DOHH2 (cell line): ENCODE results near the gene NUCB1.

ENCODE experiments used
- H3F3A ChIP-seq: fragments of 200-600 bp; sonication (generic), shearing (Covaris generic); 2 replicates; pipeline ENCODE4 v1.6.0; 2016; ENCODE audit warnings: antibody characterized with exemption, mild to moderate bottlenecking; ENCODE audit not compliant: control insufficient read depth, insufficient read depth
- H3K27ac ChIP-seq: fragments of 200-600 bp; sonication (generic); 2 replicates; pipeline ENCODE4 v1.5.1; 2014; ENCODE audit warnings: low read depth, mild to moderate bottlenecking, low read length, moderate library complexity
- H3K27me3 ChIP-seq: fragments of 200-600 bp; sonication (generic); 2 replicates; pipeline ENCODE4 v1.6.1; 2014; ENCODE audit warnings: mild to moderate bottlenecking, low read length, mixed read lengths; ENCODE audit not compliant: control insufficient read depth
- H3K36me3 ChIP-seq: fragments of 200-600 bp; sonication (generic); 2 replicates; pipeline ENCODE4 v1.6.1; 2014; ENCODE audit warnings: mild to moderate bottlenecking, low read length, moderate library complexity, mixed read lengths; ENCODE audit not compliant: control insufficient read depth
- H3K4me1 ChIP-seq: fragments of 200-600 bp; sonication (generic); 2 replicates; pipeline ENCODE4 v1.6.1; 2014; ENCODE audit warnings: mild to moderate bottlenecking, low read length, mixed read lengths; ENCODE audit not compliant: control insufficient read depth
- H3K4me2 ChIP-seq: fragments of 200-600 bp; sonication (generic); 2 replicates; pipeline ENCODE4 v1.6.0; 2014; ENCODE audit warnings: mild to moderate bottlenecking, low read length, moderate library complexity
- H3K4me3 ChIP-seq: fragments of 200-600 bp; sonication (generic); 2 replicates; pipeline ENCODE4 v1.5.1; 2014; ENCODE audit warnings: mild to moderate bottlenecking, low read length, mixed read lengths
- H3K79me2 ChIP-seq: fragments of 200-600 bp; sonication (generic); 2 replicates; pipeline ENCODE4 v1.6.1; 2014; ENCODE audit warnings: mild to moderate bottlenecking, low read length, mixed read lengths; ENCODE audit not compliant: control insufficient read depth
- H3K9me2 ChIP-seq: fragments of 200-600 bp; sonication (generic); replicated peaks from 2 replicates; pipeline ENCODE4 v1.6.1; 2014; ENCODE audit warnings: mild to moderate bottlenecking, low read length, mixed read lengths; ENCODE audit not compliant: control insufficient read depth
- H3K9me3 ChIP-seq: fragments of 200-600 bp; sonication (generic); 2 replicates; pipeline ENCODE4 v1.6.1; 2014; ENCODE audit warnings: antibody characterized with exemption, low read length, mixed read lengths; ENCODE audit not compliant: control insufficient read depth, insufficient read depth
- H4K20me1 ChIP-seq: fragments of 200-600 bp; sonication (generic); 2 replicates; pipeline ENCODE4 v1.6.0; 2014; ENCODE audit warnings: low read depth, mild to moderate bottlenecking, antibody characterized with exemption, low read length, moderate library complexity; ENCODE audit not compliant: control insufficient read depth, insufficient read depth
- EZH2phosphoT487 ChIP-seq: fragments of 200-600 bp; sonication (generic); IDR thresholded peaks from 2 replicates; pipeline ENCODE4 v1.6.1; 2017; ENCODE audit warnings: borderline replicate concordance, mild to moderate bottlenecking, antibody characterized with exemption, low read length, moderate library complexity, mixed read lengths
- TF ChIP-seq, protein P1 (sequence below): fragments of 200-600 bp; sonication (generic); IDR thresholded peaks from one replicate; pipeline ENCODE4 v1.5.1; 2014; ENCODE audit warnings: antibody characterized with exemption, mild to moderate bottlenecking, low read depth, low read length; ENCODE audit not compliant: poor library complexity, severe bottlenecking

Gene NUCB1

DNA sequence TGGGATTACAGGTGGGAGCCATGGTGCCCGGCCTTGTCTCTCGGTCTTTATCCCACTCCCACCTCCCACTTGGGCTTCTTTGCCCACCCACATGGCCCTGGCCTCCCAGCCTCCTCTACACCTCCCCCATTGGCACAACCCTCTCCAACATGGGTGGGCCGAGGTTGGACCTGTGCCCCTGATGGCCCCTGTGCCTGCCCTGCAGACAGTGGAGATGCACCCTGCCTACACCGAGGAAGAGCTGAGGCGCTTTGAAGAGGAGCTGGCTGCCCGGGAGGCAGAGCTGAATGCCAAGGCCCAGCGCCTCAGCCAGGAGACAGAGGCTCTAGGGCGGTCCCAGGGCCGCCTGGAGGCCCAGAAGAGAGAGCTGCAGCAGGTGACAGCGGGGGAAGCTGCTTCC, 20.8 kb downstream of the NUCB1 start:
- Histone ChIP-seq H3K4me3 (no peak overlapping the region), H3K27ac (no peak overlapping the region), H3K4me1 (peaks cover 23% of the 10 kb centered on the region), H3K4me2 (no peak overlapping the region), H3K36me3 (peaks cover 23% of the 10 kb centered on the region), H3K9me3 (no peaks in the 10 kb centered on the region), H3K27me3 (no peaks in the 10 kb centered on the region), H4K20me1 (no peaks in the 10 kb centered on the region), H3K79me2 (no peaks in the 10 kb centered on the region), H3F3A (peaks cover 3% of the 10 kb centered on the region; the same call in 1 of the 2 replicates), H3K9me2 (no peaks in the 10 kb centered on the region)
- no peak for TF ChIP-seq EZH2phosphoT487
- TF ChIP-seq, protein P1, sequence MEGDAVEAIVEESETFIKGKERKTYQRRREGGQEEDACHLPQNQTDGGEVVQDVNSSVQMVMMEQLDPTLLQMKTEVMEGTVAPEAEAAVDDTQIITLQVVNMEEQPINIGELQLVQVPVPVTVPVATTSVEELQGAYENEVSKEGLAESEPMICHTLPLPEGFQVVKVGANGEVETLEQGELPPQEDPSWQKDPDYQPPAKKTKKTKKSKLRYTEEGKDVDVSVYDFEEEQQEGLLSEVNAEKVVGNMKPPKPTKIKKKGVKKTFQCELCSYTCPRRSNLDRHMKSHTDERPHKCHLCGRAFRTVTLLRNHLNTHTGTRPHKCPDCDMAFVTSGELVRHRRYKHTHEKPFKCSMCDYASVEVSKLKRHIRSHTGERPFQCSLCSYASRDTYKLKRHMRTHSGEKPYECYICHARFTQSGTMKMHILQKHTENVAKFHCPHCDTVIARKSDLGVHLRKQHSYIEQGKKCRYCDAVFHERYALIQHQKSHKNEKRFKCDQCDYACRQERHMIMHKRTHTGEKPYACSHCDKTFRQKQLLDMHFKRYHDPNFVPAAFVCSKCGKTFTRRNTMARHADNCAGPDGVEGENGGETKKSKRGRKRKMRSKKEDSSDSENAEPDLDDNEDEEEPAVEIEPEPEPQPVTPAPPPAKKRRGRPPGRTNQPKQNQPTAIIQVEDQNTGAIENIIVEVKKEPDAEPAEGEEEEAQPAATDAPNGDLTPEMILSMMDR = no peak

DNA sequence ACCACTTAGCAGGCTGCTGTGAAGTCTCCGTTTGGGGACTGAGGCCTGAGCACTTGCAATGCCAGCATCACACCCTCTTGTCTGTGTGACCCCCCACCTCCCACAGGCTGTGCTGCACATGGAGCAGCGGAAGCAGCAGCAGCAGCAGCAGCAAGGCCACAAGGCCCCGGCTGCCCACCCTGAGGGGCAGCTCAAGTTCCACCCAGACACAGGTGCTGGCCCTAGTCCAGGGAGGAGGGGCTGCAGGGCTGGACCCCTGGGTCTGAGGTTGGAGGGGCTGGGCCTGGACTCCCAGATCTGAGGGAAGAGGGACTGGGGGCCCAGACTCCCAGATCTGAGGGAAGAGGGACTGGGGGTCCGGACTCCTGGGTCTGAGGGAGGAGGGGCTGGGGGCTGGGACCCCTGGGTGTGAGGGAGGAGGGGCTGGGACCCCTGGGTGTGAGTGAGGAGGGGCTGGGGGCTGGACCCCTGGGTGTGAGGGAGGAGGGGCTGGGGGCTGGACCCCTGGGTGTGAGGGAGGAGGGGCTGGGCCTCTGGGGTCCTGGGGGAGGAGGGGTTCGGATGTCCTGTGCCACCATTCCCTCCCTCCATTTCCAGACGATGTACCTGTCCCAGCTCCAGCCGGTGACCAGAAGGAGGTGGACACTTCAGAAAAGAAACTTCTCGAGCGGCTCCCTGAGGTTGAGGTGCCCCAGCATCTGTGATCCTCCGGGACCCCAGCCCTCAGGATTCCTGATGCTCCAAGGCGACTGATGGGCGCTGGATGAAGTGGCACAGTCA, 21.8 kb downstream of the NUCB1 start:
- Histone ChIP-seq H3K4me2 (no peak overlapping the region), H4K20me1 (no peaks in the 10 kb centered on the region), H3K79me2 (no peaks in the 10 kb centered on the region), H3K27ac (no peak overlapping the region), H3F3A (peaks cover 4% of the 10 kb centered on the region; the same call in 1 of the 2 replicates), H3K9me3 (no peaks in the 10 kb centered on the region), H3K4me3 (no peak overlapping the region), H3K27me3 (no peaks in the 10 kb centered on the region), H3K4me1 (peaks cover 22% of the 10 kb centered on the region), H3K9me2 (no peaks in the 10 kb centered on the region), H3K36me3 (peaks cover 23% of the 10 kb centered on the region)
- TF ChIP-seq, protein P1 = no peak
- no peak for TF ChIP-seq EZH2phosphoT487

DNA sequence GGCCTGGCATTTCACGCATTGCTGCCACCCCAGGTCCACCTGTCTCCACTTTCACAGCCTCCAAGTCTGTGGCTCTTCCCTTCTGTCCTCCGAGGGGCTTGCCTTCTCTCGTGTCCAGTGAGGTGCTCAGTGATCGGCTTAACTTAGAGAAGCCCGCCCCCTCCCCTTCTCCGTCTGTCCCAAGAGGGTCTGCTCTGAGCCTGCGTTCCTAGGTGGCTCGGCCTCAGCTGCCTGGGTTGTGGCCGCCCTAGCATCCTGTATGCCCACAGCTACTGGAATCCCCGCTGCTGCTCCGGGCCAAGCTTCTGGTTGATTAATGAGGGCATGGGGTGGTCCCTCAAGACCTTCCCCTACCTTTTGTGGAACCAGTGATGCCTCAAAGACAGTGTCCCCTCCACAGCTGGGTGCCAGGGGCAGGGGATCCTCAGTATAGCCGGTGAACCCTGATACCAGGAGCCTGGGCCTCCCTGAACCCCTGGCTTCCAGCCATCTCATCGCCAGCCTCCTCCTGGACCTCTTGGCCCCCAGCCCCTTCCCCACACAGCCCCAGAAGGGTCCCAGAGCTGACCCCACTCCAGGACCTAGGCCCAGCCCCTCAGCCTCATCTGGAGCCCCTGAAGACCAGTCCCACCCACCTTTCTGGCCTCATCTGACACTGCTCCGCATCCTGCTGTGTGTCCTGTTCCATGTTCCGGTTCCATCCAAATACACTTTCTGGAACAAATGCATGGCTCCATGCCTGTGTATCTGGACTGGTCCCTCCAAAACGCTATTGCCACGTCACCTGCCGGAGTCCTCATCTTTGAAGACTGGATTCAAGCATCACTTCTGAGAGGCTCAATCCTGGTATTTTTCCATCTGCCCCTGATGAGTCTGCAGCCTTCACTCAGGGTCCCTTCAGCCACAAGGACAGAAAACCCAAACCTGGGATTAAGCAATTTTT, 22.7 kb downstream of the NUCB1 start:
- H3F3A ChIP-seq = peaks cover 3% of the 10 kb centered on the region; the same call in 1 of the 2 replicates
- H3K4me2 ChIP-seq = no peak overlapping the region
- no peaks in the 10 kb centered on the region for H4K20me1 ChIP-seq
- no peaks in the 10 kb centered on the region for H3K79me2 ChIP-seq
- no peaks in the 10 kb centered on the region for H3K9me2 ChIP-seq
- no peak overlapping the region for H3K27ac ChIP-seq
- no peaks in the 10 kb centered on the region for H3K9me3 ChIP-seq
- H3K27me3 ChIP-seq = no peaks in the 10 kb centered on the region
- TF ChIP-seq, protein P1 = no peak
- peaks cover 13% of the 10 kb centered on the region for H3K4me1 ChIP-seq
- H3K4me3 ChIP-seq = no peak overlapping the region
- H3K36me3 ChIP-seq = peaks cover 20% of the 10 kb centered on the region
